HG02943 (cell line): Measurements from ENCODE around the gene CEP162.
"Not testable (repeated sequence)": the region's sequence is repeated elsewhere in the genome, so short reads cannot be mapped to it uniquely, and the experiment has no call there.

ENCODE experiments used
- ATAC-seq: cut with Tn5 transposase; IDR thresholded peaks from one replicate; pipeline ENCODE4 v1.9.1; 2021; ENCODE audit warnings: mild to moderate bottlenecking, low read depth, moderate library complexity; ENCODE audit not compliant: unreplicated experiment

CEP162 gene, protein sequence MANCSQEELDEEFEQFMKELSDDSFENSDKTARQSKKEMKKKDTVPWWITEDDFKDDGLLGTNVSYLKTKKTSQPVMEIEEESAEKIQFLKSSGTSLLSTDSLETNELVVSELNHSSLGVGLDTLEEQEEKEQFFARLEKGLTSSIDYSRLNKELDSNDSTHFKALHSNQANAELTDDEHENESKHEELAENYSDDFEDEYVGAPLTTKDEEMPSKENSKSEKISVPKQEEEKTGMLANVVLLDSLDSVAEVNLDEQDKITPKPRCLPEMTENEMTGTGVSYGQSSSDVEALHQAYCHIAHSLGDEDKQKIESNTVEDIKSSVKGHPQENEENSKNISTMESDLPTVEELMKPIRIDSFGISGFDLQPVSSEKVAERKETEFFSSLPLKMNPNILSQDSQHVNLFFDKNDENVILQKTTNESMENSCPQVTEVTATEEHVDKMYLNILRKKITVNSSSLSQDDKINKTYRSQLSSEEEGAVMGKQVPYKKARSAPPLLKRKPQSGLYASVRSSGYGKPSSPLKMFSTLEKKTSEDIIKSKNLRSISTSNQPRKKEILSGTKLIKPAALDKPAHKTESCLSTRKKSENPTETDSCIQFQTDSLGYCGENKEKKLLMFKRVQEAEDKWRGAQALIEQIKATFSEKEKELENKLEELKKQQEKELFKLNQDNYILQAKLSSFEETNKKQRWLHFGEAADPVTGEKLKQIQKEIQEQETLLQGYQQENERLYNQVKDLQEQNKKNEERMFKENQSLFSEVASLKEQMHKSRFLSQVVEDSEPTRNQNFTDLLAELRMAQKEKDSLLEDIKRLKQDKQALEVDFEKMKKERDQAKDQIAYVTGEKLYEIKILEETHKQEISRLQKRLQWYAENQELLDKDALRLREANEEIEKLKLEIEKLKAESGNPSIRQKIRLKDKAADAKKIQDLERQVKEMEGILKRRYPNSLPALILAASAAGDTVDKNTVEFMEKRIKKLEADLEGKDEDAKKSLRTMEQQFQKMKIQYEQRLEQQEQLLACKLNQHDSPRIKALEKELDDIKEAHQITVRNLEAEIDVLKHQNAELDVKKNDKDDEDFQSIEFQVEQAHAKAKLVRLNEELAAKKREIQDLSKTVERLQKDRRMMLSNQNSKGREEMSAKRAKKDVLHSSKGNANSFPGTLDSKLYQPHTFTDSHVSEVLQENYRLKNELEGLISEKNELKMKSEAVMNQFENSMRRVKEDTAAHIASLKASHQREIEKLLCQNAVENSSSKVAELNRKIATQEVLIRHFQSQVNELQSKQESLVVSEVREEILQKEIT (N-terminal part only)

DNA sequence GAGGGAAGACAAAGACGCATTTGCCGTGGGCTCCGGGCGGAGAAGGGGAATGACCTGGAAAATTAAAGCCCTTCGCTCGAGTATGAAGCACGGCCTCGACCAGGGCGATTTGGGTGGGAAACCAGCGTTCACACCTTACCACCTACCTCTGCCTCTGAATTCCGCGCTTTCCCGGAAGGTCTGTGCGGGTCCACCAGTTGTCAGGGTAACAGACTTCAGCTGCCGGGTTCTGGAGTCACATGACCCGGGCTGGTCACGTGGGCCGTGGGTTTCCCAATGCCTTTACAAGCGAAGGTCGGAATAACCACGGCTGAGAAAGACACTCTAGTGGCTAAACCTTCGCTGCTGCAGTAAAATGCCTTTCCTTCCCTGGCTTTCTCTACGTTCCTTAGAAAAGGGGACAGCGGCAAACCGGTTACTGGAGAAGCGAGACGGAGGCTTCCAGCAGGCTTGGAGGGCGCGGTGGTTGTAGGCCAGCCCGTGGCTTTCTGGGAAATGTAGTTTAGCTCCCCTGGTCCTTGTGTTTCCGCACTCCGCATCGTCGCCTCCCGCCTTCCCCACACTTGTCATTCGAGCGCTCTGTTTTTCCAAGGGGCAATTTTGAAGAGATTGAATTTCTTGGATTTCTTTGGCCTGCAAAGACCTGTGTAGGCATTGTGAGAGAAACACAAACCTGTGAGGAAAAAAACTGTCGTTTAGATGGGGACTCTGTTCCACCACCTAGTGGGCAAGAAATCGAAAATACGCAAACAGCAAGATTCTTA, at the start of gene CEP162:
Gene CEP162 (minus strand): TSS at position 210 of the 764 bp plus-strand sequence. CDS start 1,250 bp downstream, outside the sequence.
- ATAC-seq: peak; percentile 99

DNA sequence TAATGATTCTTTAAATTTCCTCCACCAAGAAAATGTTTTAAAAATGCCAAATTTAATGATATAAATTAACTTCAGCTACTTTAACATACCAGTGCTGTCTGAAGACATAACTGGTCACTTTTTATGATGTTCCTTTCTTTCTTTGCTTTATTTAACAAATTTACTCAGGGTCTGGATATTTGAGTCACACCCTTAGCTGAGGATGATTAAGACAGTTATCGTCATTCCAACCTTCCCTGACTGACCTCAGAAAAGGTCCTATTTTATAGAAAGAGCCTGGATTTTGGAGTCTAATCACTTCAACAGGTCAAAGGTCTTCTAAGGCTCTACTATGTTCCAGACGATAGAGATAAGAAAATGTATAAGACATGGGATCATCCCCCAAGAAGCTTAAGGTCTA, 47.4 kb upstream of the CEP162 start:
- no peak for ATAC-seq

DNA sequence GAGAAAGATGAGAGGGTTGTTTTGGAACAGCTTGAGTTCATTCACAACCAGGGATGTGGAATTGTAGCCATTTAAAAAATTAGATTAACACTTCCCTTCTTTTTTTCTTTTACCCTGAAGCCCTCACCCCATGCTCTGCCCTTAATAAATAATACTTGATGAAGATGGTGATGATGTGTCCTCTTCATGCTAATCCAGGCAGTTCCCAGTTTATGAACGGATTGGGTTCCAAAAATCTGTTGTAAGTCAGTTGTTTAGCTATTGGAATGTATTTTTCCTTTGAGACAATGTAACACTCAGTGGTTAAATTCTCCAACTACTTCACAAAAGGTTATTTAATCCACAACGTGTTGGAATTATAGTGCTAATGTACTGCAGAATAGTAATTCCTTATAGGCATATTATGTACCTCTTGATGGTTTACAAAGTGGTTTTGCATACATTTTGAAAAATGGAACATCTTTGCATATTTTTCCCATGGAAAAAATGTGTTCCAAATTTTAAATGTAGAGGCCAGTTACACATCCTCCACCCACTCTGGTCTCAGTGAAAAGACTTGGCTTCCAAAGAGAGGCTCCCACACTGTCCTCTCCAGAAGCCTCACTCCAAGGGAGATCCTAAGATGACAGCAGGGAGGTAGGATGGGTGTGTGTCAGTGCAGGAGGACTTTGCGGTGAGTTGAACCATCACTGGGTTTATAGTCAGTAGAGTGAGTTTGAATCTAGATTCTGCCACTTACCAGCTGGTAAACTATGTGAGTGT, 45.8 kb upstream of the CEP162 start:
- ATAC-seq: no peak

DNA sequence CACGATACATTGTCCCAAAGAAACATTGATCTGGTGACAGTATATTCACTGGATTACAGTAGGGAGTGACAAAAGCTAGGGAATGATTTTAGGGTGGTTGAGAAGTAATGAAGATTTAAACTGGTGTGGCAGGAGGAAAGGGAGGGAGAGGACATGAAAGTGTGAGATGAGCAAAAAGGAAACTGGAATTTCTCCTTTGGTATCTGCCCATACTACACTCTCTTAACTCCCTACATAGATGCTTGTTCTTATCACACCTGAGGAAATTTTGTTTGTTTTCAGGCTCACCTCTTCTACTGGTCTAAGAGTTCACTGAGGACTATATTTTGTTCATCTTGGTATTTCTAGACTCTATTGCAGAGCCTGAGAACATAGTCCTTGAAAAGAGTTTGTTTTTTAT, 44.9 kb upstream of the CEP162 start:
- no peak for ATAC-seq

DNA sequence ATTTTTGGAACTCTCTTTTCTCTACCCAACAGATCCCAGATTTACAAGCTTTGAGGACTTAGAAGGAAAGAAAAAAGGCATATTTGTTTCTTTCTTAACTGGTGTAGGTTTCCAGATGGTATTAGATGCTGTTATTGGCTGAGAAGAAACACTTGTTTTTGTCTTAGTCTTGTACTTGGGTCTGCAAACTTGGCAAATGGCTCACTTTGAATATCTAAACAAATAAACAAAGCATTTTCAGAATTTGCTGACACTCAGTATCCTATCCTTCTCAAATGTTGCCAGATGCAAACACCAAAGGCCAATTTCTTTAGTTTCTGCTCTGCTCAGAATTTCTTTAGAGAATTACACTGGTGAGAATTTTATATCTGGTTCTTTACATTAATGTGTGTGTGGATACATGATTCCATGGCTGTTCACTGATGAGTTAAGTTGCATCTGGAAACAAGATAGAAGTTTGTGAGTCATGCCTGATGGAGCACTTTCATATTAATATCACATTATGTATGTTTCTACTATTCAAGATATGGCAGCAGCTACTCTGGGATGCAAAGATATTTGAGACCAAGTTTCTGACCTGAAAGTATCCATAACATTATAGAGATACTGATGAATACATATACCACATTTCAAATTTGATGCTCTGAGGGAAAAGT, 43.7 kb upstream of the CEP162 start:
- ATAC-seq: no peak

DNA sequence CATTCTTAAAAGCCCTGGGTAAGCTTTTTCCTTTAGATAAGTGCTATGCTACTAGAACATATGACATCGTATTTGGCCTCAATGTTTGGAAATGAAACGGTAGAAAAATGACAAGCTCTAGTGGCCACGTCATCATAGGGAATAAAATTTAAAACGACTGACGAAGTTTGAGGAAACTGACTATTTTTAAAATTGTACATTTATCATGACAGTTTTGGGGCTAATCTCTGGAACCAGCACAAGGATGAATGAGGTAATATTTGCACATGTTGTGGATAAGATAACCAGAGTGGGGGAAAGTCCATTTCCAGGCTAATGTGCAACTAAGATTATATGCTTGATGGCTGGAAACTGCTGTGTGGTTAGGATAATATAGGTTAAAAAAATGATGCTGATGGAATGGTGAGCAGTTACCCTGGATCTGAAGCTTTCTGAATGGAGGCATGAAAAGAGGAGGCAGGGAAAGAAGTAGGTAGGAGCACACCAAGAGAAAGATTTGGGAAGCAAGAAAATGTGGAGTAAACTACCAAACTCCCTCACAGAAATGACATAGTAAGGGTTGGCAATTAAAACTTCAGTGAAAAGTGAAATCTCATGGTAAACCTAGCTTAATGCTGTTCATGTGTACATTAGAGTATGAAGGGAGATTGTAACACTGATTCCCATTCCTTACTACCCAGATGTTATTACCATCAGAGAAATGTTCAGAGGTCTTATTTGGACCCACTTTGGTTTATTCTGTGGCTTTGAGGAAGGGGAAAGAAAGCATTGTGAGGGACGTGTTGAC, 42.7 kb upstream of the CEP162 start:
- ATAC-seq: no peak

DNA sequence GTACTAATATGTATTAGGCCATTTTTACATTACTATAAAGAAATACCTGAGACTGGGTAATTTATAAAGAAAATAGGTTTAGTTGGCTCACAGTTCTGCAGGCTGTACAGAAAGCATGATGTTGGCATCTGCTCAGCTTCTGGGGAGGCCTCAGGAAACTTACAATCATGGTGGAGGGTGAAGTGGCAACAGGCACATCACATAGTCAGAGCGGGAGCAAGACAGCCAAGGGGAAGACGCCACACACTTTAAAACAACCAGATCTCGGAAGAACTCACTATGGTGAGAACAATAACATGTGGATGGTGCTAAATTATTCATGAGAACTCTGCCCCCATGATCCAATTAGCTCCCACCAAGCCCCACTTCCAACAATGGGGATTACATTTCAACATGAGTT, 41.3 kb upstream of the CEP162 start:
- no peak for ATAC-seq

DNA sequence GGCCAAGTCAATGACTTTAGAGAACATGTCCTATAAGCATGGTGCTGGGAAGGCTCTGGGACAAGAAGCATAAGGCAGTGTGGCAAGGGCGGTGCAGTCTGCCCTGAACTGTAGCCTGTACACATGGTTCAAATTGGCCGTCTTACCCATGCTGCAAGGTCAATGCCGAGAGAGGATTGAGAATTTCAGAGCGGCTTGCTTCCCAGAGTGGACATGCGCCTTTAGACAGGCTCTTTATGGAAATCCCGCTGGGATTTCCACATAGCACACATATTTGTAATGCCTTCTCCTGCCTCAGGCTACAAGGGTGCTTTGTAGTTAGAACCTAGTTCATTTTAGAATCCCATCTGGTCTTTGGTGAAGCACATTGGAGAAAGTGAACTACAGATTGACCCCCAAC, 36.1 kb upstream of the CEP162 start:
- ATAC-seq: no peak

DNA sequence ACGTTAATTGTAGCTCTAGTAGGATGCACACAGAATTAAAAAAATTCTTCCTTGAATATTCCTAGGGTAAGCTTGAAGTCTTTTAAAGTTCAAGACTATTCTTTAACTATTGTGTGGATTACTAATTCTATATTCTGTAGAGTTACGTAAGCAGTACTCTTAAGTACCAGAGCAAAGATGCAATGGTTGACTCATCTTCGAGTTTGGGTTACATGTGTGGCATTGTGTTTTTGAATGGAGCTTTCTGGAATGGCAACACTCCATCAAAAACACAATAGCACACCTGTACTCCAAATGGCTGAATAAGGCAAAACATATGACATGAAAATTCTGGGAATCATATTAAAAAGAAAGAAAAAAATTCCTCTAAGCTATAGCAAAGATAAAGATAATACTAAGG, 33.5 kb upstream of the CEP162 start:
- ATAC-seq: no peak

DNA sequence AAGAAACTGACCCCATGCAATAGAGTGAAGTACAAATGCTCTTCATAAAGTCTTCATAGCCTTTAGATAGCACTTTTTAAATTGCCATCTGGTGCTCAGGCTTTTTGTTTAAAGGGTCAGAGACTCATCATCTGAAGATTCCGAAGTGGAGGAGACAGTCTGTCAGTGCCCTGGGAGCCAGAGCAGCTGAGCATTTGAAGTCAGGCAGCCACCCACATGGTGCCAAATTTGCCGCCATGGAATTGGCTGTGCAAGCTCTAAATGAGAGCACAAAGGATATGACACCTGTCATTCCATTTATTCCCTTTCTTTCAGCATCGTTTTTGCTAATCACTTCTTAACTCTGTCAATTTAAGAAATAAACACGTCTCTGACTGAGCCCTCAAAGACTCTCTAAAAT, 32.8 kb upstream of the CEP162 start:
- ATAC-seq: no peak

DNA sequence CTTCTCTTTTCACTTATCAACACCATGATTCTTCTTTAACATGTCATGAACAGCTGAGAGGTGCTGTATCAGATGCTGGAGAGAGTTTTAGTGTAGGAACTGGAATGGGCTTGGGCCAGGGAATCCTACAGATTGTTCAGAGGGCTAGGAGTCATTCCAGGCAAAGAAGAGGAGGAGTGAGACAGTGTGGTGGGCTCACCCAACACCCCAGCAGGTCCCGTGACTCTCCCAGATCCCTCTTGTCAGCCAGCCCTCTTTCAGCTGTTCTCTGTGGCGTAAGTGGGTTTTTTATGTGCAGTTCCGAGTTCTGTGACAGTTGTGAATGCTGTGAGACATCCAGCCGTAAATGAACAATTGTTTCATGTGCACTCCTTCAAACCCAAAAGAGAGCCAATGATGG, 31.4 kb upstream of the CEP162 start:
- no peak for ATAC-seq

DNA sequence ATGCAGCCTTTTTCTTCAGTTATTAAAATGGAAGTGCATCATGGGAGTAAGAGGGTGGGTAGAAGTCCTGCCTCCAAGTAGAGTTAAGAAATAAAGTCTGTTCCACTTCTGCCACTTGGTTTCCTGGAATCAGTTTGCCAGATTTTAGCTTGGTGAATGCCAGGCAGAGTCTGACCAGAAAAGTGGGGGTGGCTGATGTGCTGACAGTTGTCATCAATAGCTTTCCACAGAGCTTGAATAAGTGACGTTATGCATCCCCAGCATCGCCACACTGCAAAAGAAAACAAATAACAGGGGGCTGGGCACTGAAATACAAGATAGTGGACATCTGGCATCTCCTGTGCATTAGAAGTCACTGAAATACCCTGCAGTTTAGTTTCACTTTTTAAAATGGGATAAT, 30.8 kb upstream of the CEP162 start:
- no peak for ATAC-seq

DNA sequence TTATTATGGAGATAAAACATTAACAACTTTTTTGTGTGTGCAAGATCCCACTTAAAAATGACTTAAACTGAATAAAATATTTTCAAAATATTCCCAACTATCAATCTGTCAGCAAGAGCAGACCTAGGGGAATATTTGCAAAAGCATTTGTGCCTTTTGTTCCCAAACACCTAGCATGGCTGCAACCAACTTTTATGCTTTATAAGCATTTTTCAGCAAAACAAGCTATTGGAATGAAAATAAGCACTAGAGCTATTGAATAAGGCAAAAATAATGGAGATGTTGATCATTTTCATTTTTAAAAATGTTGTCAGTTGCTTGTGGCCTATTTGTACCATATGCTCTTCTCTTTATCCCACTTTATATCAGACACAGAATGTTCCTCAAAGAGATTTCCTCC, 28.2 kb upstream of the CEP162 start:
- no peak for ATAC-seq

DNA sequence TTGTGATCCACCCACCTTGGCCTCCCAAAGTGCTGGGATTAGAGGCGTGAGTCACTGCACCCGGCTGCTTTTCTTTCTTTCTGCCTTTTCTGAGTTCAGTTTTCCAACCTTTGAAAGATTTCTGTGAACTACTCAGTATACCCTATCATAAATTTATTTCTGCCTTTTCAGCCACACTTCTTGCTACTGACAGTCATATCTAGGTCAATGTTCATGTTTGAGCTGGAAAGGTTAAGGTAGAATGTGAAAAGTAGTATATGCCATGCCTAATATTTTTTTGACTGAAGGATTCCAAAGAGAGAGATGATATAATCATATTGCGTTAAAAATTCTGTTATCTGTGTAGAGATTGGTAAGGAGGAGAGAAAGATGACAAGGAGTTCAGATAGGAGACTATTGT, 25.9 kb upstream of the CEP162 start:
- no peak for ATAC-seq

DNA sequence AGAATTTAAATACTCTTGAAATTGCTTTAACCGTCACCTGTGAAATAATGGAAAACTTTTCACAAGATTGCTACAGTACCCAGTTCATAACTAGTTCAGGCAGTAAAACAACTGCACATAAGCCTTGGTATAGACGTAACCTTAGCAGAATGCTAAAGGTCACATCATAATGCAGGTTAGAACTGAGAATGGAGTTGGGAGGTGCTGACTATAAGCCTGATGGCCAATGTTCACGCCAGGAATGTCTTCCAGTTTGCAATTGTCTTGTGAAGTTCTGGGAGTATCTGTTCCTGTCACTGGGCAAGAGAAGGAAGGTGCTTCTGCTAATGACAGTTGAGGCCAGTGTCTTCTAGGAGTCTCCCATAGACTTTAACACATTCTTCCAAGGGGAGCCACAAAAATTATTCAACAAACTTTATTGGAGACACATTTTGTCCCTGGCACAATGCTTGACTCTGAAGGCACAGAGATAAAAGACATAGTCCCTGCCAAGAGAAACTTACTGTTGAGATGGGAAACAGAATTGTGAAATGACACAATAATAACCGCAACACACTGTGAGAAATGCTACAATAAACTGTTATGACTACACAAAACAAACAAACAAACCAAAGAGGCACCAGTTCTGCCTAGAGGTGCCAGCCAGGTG, 24.6 kb upstream of the CEP162 start:
- ATAC-seq: no peak

DNA sequence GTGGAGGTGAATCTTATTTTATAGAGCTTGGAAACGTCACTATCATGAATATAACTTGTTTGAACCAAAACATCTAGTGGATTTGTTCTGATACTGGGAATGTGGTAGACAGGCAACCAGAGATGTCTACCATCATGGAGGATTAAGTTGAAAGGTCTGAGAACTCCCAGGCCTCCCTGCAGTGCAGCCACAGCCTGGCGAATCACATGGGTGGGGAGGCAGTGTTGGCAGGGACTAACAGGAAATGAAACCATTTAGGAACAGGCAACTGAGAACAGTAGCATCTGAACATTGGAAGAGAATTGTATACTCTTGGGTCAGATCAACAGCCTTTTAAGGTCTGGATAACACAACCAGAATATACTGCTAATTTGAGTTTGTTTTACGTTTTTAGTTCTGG, 22.3 kb upstream of the CEP162 start:
- no peak for ATAC-seq

DNA sequence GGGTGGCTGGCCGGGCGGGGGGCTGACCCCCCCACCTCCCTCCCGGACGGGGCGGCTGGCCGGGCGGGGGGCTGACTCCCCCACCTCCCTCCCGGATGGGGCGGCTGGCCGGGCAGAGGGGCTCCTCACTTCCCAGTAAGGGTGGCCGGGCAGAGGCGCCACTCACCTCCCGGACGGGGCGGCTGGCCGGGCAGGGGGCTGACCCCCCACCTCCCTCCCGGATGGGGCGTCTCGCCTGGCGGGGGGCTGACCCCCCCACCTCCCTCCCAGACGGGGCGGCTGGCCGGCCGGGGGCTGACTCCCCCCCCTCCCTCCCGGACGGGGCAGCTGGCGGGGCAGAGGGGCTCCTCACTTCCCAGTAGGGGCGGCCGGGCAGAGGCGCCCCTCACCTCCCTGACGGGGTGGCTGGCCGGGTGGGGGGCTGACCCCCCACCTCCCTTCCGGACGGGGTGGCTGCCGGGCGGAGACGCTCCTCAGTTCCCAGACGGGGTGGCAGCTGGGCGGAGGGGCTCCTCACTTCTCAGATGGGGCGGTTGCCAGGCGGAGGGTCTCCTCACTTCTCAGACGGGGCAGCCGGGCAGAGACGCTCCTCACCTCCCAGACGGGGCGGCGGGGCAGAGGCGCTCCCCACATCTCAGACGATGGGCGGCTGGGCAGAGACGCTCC, 17.1 kb upstream of the CEP162 start:
- not testable (repeated sequence) for ATAC-seq
